Measurements from ENCODE around the gene ZNF830.
"Not testable (repeated sequence)": the region's sequence is repeated elsewhere in the genome, so short reads cannot be mapped to it uniquely, and the experiment has no call there.

ZNF830 gene

GRCh38 chr17:34991606-34992005 lies 30.3 kb downstream of the ZNF830 start:
- DNase-seq: no peak

GRCh38 chr17:34993031-34993430 lies 31.7 kb downstream of the ZNF830 start:
- DNase-seq: no peak

GRCh38 chr17:34996422-34997285 lies 35.3 kb downstream of the ZNF830 start:
- no peak for DNase-seq

GRCh38 chr17:34997355-34997862 lies 36.1 kb downstream of the ZNF830 start:
- no peak for DNase-seq

GRCh38 chr17:34998205-34998604 lies 36.9 kb downstream of the ZNF830 start:
- DNase-seq: no peak

GRCh38 chr17:34999456-34999855 lies 38.1 kb downstream of the ZNF830 start:
- no peak for DNase-seq

- not testable (repeated sequence) for DNase-seq
Observed at GRCh38 chr17:35000965-35001364, 39.6 kb downstream of the ZNF830 start.

- no peak for DNase-seq
Observed at GRCh38 chr17:35001549-35001948, 40.2 kb downstream of the ZNF830 start.

GRCh38 chr17:35002876-35003551 lies 41.7 kb downstream of the ZNF830 start:
- DNase-seq: no peak

- no peak for DNase-seq
Observed at GRCh38 chr17:35003778-35004177, 42.4 kb downstream of the ZNF830 start.

GRCh38 chr17:35006345-35006744 lies 45.0 kb downstream of the ZNF830 start:
- no peak for DNase-seq

GRCh38 chr17:35006961-35007360 lies 45.6 kb downstream of the ZNF830 start:
- no peak for DNase-seq

GRCh38 chr17:35010093-35010492 lies 48.8 kb downstream of the ZNF830 start:
- no peak for DNase-seq

GRCh38 chr17:35011671-35012216 lies 50.4 kb downstream of the ZNF830 start:
- DNase-seq: peak; percentile 72
